ENCODE results near the gene KIFC3. TPM values are rescaled to one million over a fixed set of nuclear protein-coding genes. Genes with fewer than 3 reads are reported as not detected.
"Not testable (repeated sequence)": the region's sequence is repeated elsewhere in the genome, so short reads cannot be mapped to it uniquely, and the experiment has no call there.

The KIFC3 gene
- polyA plus RNA-seq, 6 donors from 2014 or later = 0.54 to 1.3 (median 1.0) TPM; not detected in 3

DNA sequence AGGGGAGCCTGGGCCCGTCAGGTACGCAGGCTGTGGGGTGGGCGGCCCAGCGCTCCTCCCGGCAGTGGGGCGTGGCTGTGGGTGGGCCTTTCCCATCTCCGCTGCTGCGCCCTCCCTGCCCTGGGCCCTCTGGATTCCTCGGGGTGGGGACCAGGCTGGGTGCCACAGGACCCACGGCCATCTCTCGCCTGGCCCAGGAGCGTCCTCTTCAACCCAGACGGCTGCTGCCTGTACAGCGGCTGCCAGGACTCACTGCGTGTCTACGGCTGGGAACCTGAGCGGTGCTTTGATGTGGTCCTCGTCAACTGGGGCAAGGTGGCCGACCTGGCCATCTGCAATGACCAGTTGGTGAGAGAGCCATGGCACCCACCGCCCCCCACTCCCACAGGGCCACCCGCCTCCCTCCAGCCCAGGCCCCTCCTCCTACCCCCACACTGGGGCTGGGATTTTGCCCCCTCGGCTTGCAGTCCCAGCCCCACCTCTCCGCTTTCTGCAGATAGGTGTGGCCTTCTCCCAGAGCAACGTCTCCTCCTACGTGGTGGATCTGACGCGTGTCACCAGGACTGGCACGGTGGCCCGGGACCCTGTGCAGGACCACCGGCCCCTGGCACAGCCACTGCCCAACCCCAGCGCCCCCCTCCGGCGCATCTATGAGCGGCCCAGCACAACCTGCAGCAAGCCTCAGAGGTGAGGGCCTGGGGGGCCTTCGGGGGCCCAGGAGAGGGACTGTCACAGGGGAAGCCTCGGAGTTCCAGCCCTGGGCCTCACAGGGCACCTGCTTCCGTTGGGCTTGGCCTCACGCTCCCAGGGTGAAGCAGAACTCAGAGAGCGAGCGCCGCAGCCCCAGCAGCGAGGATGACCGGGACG lies 49.5 kb downstream of the KIFC3 start:
- H3K9me3 Mint-ChIP-seq = no peaks in the 10 kb centered on the region
- ATAC-seq (ENCODE audit: low read depth in 2 of 2) (no peak), DNase-seq (no peak)
- no peaks in the 10 kb centered on the region for H3K27me3 Mint-ChIP-seq
- peaks cover 0 to 15% of the 10 kb centered on the region in 2 donors for H3K36me3 Mint-ChIP-seq
- no peak overlapping the region for H3K27ac Mint-ChIP-seq
- H3K4me3 Mint-ChIP-seq = no peak overlapping the region
- H3K4me1 Mint-ChIP-seq = peaks cover 0 to 6% (median 0%) of the 10 kb centered on the region in 3 donors

DNA sequence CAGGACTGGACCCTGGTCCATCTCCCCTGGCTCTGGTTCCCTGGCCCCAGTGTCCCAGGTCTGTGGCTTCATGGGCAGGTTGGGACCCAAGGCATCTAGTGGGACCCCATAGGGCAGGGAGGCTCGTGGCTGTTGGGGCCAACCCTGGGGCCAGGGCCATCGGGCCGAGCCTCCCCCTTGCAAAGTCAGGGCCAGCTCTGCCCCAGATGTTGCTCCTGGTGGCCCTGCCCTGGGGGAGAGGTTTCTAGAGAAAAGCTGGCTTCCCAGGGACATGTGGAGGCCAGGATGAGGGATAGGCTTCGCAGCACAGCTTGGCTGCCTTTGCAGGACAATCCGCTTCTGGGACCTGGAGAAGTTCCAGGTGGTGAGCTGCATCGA lies 50.1 kb downstream of the KIFC3 start:
- Mint-ChIP-seq H3K36me3 (peaks cover 0 to 15% of the 10 kb centered on the region in 2 donors), H3K4me1 (peaks cover 0 to 6% (median 0%) of the 10 kb centered on the region in 3 donors), H3K4me3 (no peak overlapping the region), H3K9me3 (no peaks in the 10 kb centered on the region), H3K27me3 (no peaks in the 10 kb centered on the region), H3K27ac (no peak overlapping the region)
- no peak for ATAC-seq (ENCODE audit: low read depth in 2 of 2)
- no peak for DNase-seq

DNA sequence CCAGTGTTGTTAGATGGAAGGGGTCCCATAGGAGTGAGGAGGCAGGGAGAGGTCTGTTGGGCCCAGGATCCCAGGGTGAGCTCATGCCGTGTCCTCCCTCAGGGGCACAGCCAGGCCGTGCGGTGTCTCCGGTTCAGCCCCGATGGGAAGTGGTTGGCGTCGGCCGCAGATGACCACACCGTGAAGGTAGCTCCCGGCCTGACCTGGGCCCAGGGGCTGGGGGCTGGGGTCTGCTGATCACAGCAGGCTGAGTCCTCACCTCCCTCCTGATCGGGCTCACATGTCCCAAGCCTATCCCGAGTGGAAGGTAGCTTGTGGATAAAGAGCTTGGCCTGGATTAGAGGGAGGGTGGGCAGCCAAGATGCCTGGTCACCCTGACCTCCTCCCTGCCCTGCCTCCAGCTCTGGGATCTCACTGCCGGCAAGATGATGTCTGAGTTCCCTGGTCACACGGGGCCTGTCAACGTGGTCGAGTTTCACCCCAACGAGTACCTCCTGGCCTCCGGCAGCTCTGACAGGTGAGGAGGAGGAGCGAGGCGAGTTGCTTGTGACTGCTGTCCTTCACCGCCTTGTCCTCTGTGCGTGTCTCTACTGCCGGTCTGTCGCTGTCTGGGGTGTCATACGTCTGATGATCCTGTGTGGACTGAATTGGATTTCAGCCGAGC lies 50.6 kb downstream of the KIFC3 start:
- ATAC-seq (ENCODE audit: low read depth in 2 of 2) (no peak), DNase-seq (no peak)
- no peak overlapping the region for H3K27ac Mint-ChIP-seq
- H3K27me3 Mint-ChIP-seq = no peaks in the 10 kb centered on the region
- H3K36me3 Mint-ChIP-seq = peaks cover 0 to 15% of the 10 kb centered on the region in 2 donors
- peaks cover 0 to 6% (median 0%) of the 10 kb centered on the region in 3 donors for H3K4me1 Mint-ChIP-seq
- no peak overlapping the region for H3K4me3 Mint-ChIP-seq
- H3K9me3 Mint-ChIP-seq = no peaks in the 10 kb centered on the region

- Mint-ChIP-seq H3K27me3 (no peaks in the 10 kb centered on the region), H3K4me3 (no peak overlapping the region), H3K4me1 (peaks cover 0 to 4% (median 0%) of the 10 kb centered on the region in 3 donors), H3K36me3 (peaks cover 0 to 15% of the 10 kb centered on the region in 2 donors), H3K27ac (no peak overlapping the region), H3K9me3 (no peaks in the 10 kb centered on the region)
- ATAC-seq (ENCODE audit: low read depth in 2 of 2) (no peak), DNase-seq (no peak)
These were observed 51.3 kb downstream of the KIFC3 start for GRCh38 chr16:57750796-57751538.

DNA sequence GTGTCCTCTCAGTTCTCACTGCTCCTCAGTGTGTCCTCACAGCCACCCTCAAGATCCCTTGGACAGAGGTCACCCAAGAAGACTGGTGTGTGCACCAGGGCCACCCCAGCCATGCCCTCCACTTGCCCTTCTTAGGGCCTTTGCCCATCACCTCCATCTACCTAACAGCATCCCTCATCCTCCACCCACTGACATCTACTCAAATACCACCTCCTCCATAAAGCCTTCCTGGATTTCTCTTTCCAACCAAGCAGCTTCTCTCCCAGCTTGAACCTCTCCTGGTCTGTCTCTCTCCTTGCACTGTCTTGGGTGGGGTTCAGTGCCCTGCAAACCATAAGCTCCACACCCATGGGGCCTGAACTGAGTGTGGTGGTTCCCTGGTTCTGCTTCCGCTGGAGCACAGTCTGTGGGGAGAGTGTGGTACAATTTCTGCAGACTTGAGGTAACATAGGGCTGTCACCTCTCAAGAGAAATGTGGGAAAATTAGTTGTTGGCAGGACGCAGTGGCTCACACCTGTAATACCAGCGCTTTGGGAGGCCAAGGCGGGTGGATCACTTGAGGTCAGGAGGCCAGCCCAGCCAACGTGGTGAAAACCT lies 52.3 kb downstream of the KIFC3 start:
- peak overlapping the region in 2 of 6 donors; percentile 40 to 52 for H3K27ac Mint-ChIP-seq
- no peaks in the 10 kb centered on the region for H3K27me3 Mint-ChIP-seq
- H3K9me3 Mint-ChIP-seq = no peaks in the 10 kb centered on the region
- H3K36me3 Mint-ChIP-seq = peaks cover 0 to 15% of the 10 kb centered on the region in 2 donors
- ATAC-seq (ENCODE audit: low read depth in 2 of 2) = no peak
- no peak for DNase-seq
- H3K4me3 Mint-ChIP-seq = peak overlapping the region in 1 of 8 donors; percentile 45
- H3K4me1 Mint-ChIP-seq = no peaks in the 10 kb centered on the region

DNA sequence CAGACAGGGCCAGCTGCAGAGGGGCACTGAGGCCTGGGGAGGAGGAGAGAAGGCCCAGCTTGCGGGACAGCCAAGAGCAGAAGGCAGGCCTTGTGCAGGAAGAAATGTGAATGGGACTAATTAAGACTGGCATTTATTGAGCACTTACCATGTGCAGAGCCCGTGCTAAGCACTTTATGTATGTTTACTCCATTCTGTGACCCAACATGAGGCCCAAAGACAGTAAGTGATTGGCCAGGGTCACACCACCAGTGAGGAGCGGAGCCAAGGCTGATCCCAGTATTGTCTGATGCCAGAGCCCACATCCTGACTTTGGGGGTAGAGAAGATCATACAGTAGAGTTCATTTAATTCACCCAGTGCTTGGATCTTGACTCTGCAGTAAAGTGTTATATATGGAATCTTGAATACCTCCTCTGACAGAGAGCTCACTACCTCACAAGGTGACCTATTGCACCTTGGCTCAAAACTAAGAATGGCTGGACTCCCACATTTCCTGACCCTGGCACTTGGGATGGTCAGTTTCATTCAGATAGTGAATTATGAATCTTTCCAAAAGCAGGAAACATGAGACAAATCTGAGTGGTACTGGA lies 53.1 kb downstream of the KIFC3 start:
- no peak for ATAC-seq (ENCODE audit: low read depth in 2 of 2)
- H3K9me3 Mint-ChIP-seq = no peaks in the 10 kb centered on the region
- no peak overlapping the region for H3K4me3 Mint-ChIP-seq
- H3K36me3 Mint-ChIP-seq = peaks cover 0 to 11% of the 10 kb centered on the region in 2 donors
- no peak for DNase-seq
- no peaks in the 10 kb centered on the region for H3K27me3 Mint-ChIP-seq
- H3K4me1 Mint-ChIP-seq = no peaks in the 10 kb centered on the region
- no peak overlapping the region for H3K27ac Mint-ChIP-seq

- Mint-ChIP-seq H3K9me3 (no peaks in the 10 kb centered on the region), H3K4me1 (no peaks in the 10 kb centered on the region), H3K36me3 (peaks cover 0 to 9% of the 10 kb centered on the region in 2 donors), H3K27ac (no peak overlapping the region), H3K4me3 (no peak overlapping the region), H3K27me3 (no peaks in the 10 kb centered on the region)
- no peak for ATAC-seq (ENCODE audit: low read depth in 2 of 2)
- DNase-seq = no peak
These were observed 53.7 kb downstream of the KIFC3 start for GRCh38 chr16:57748596-57748995.

- no peaks in the 10 kb centered on the region for H3K9me3 Mint-ChIP-seq
- no peaks in the 10 kb centered on the region for H3K27me3 Mint-ChIP-seq
- H3K4me3 Mint-ChIP-seq = no peak overlapping the region
- ATAC-seq (ENCODE audit: low read depth in 2 of 2) (no peak), DNase-seq (no peak)
- no peaks in the 10 kb centered on the region for H3K4me1 Mint-ChIP-seq
- peaks cover 0 to 9% of the 10 kb centered on the region in 2 donors for H3K36me3 Mint-ChIP-seq
- no peak overlapping the region for H3K27ac Mint-ChIP-seq
These were observed 54.3 kb downstream of the KIFC3 start for GRCh38 chr16:57747996-57748395.

DNA sequence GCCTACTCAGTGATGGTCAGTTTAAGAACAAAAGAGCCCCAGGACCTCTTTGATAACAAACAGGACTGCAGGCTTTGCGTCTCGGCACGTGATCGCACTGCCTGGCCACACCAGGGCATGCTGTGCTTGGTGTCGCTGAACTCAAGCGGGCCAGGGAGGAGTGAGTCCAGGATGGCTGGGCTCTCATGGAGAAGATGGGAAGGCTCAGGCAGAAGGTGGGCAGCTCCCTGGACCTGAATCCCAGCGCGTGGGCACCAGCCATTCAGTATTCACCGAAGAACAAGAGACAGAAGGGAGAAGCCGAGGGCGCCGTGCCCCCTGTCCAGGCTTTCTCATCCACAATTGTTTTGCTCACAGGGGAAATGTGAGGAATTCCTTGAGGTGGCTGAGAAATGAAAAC lies 54.8 kb downstream of the KIFC3 start:
- peaks cover 0 to 9% of the 10 kb centered on the region in 2 donors for H3K36me3 Mint-ChIP-seq
- no peak for DNase-seq

GRCh38 chr16:57747091-57747490 lies 55.2 kb downstream of the KIFC3 start:
- Mint-ChIP-seq H3K4me1 (no peaks in the 10 kb centered on the region), H3K27me3 (no peaks in the 10 kb centered on the region), H3K27ac (no peak overlapping the region), H3K9me3 (no peaks in the 10 kb centered on the region), H3K36me3 (peaks cover 0 to 9% of the 10 kb centered on the region in 2 donors), H3K4me3 (no peak overlapping the region)
- no peak for DNase-seq
- ATAC-seq (ENCODE audit: low read depth in 2 of 2) = no peak

More for the DNA sequence above, 54.8 kb downstream of the KIFC3 start:
- no peak overlapping the region for H3K27ac Mint-ChIP-seq
- ATAC-seq (ENCODE audit: low read depth in 2 of 2) = no peak
- H3K4me1 Mint-ChIP-seq = no peaks in the 10 kb centered on the region
- no peak overlapping the region for H3K4me3 Mint-ChIP-seq
- no peaks in the 10 kb centered on the region for H3K27me3 Mint-ChIP-seq
- H3K9me3 Mint-ChIP-seq = no peaks in the 10 kb centered on the region

DNA sequence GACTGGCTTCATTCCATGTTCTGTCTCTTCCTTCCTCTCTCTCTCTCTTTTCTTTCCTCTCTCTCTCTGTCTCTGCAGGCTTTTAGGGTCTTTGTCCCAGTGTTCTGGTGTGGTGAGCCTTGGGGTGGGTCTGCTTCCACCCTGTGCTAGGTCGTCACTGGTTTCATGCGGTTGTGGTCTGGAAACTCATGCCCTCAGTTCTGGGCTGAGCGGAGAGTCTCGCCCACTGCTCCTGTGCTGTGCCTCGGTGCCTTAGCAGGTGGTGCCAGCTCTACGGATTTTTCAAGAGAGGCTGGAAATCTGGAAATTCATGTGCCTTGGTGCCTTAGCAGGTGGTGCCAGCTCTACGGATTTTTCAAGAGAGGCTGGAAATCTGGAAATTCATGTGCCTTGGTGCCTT lies 56.0 kb downstream of the KIFC3 start:
- H3K36me3 Mint-ChIP-seq, DNase-seq: not testable (repeated sequence)
- H3K27ac Mint-ChIP-seq = peak overlapping the region in 1 of 6 donors; percentile 69

DNA sequence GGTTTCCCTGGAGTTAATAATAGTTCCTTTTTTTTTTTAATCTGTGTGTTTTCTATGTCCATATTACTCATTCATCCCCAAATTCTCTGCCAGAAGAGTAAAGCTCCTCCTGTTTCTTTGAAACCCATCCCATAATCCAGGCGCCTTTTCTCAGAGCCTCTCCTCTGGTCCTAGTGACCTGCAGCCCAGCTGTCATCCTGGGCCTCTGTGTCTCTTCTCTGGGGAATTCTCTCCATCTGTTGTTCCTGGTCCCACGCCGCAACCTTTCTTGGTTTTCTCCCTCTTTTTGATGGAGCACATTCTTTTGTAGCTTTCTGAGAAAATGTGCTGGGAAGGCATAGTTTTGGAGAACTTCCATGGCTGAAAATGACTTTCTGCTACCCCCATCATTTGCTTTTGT lies 56.5 kb downstream of the KIFC3 start:
- no peaks in the 10 kb centered on the region for H3K4me1 Mint-ChIP-seq
- ATAC-seq (ENCODE audit: low read depth in 2 of 2) (no peak), DNase-seq (no peak)
- no peaks in the 10 kb centered on the region for H3K27me3 Mint-ChIP-seq
- no peak overlapping the region for H3K4me3 Mint-ChIP-seq
- no peaks in the 10 kb centered on the region for H3K9me3 Mint-ChIP-seq
- H3K27ac Mint-ChIP-seq = no peak overlapping the region
- peaks cover 0 to 2% of the 10 kb centered on the region in 2 donors for H3K36me3 Mint-ChIP-seq

More for the DNA sequence above, 56.0 kb downstream of the KIFC3 start:
- not testable (repeated sequence) for H3K4me1 Mint-ChIP-seq; H3K9me3 Mint-ChIP-seq; ATAC-seq (ENCODE audit: low read depth in 2 of 2); H3K4me3 Mint-ChIP-seq; H3K27me3 Mint-ChIP-seq

GRCh38 chr16:57744642-57744903 lies 57.7 kb downstream of the KIFC3 start:
- no peaks in the 10 kb centered on the region for H3K4me1 Mint-ChIP-seq
- no peaks in the 10 kb centered on the region for H3K9me3 Mint-ChIP-seq
- H3K27me3 Mint-ChIP-seq = no peaks in the 10 kb centered on the region
- no peaks in the 10 kb centered on the region for H3K36me3 Mint-ChIP-seq
- H3K27ac Mint-ChIP-seq = no peak overlapping the region
- H3K4me3 Mint-ChIP-seq = no peak overlapping the region
- ATAC-seq (ENCODE audit: low read depth in 2 of 2) = no peak
- DNase-seq = no peak

All from naive B cell (primary cell).